ENCODE data around the gene IGF2.
A peak's percentile ranks its signal among the peaks of the same experiment; 100 is the strongest.

IGF2 gene

GRCh38 chr11:2142300-2142759, 3.1 kb upstream of the IGF2 start:
- Histone ChIP-seq H3K27ac (ENCODE audit: low read depth, low read length) (no peak overlapping the region), H3K27me3 (ENCODE audit: control insufficient read depth, insufficient read depth, low read length) (peaks cover 96% of the 10 kb centered on the region)

GRCh38 chr11:2140411-2141400, 1.5 kb upstream of the IGF2 start:
- peaks cover 17% of the 10 kb centered on the region for H3K4me1 ChIP-seq (ENCODE audit: control insufficient read depth, insufficient read depth, low read length)
- H3K9ac ChIP-seq (ENCODE audit: low read length): no peak overlapping the region
- H3K36me3 ChIP-seq (ENCODE audit: control insufficient read depth, insufficient read depth, low read length): no peaks in the 10 kb centered on the region
- no peaks in the 10 kb centered on the region for H3K9me3 ChIP-seq (ENCODE audit: control insufficient read depth, insufficient read depth, low read depth, low read length)
- no peak overlapping the region for H3K27ac ChIP-seq (ENCODE audit: low read depth, low read length)
- H3K27me3 ChIP-seq (ENCODE audit: control insufficient read depth, insufficient read depth, low read length): peaks cover 96% of the 10 kb centered on the region
- peak overlapping the region; percentile 44 for H3K4me3 ChIP-seq (ENCODE audit: low read depth, low read length)

More at GRCh38 chr11:2142300-2142759, 3.1 kb upstream of the IGF2 start:
- no peak overlapping the region for H3K4me3 ChIP-seq (ENCODE audit: low read depth, low read length)
- peaks cover 17% of the 10 kb centered on the region for H3K4me1 ChIP-seq (ENCODE audit: control insufficient read depth, insufficient read depth, low read length)
- no peaks in the 10 kb centered on the region for H3K36me3 ChIP-seq (ENCODE audit: control insufficient read depth, insufficient read depth, low read length)
- no peak overlapping the region for H3K9ac ChIP-seq (ENCODE audit: low read length)
- H3K9me3 ChIP-seq (ENCODE audit: control insufficient read depth, insufficient read depth, low read depth, low read length): no peaks in the 10 kb centered on the region

GRCh38 chr11:2139621-2140337, 590 bp upstream of the IGF2 start:
- Histone ChIP-seq H3K4me1 (ENCODE audit: control insufficient read depth, insufficient read depth, low read length) (peaks cover 17% of the 10 kb centered on the region), H3K36me3 (ENCODE audit: control insufficient read depth, insufficient read depth, low read length) (no peaks in the 10 kb centered on the region), H3K4me3 (ENCODE audit: low read depth, low read length) (peak overlapping the region; percentile 35), H3K9me3 (ENCODE audit: control insufficient read depth, insufficient read depth, low read depth, low read length) (no peaks in the 10 kb centered on the region), H3K9ac (ENCODE audit: low read length) (no peak overlapping the region), H3K27me3 (ENCODE audit: control insufficient read depth, insufficient read depth, low read length) (peaks cover 96% of the 10 kb centered on the region), H3K27ac (ENCODE audit: low read depth, low read length) (no peak overlapping the region)

- Histone ChIP-seq H3K36me3 (ENCODE audit: control insufficient read depth, insufficient read depth, low read length) (no peaks in the 10 kb centered on the region), H3K9me3 (ENCODE audit: control insufficient read depth, insufficient read depth, low read depth, low read length) (no peaks in the 10 kb centered on the region), H3K4me1 (ENCODE audit: control insufficient read depth, insufficient read depth, low read length) (peaks cover 17% of the 10 kb centered on the region), H3K27ac (ENCODE audit: low read depth, low read length) (no peak overlapping the region), H3K4me3 (ENCODE audit: low read depth, low read length) (peak overlapping the region; percentile 43), H3K27me3 (ENCODE audit: control insufficient read depth, insufficient read depth, low read length) (peaks cover 96% of the 10 kb centered on the region), H3K9ac (ENCODE audit: low read length) (no peak overlapping the region)
Observed at GRCh38 chr11:2138431-2139122, 612 bp downstream of the IGF2 start.

- Histone ChIP-seq H3K27me3 (ENCODE audit: control insufficient read depth, insufficient read depth, low read length) (peaks cover 96% of the 10 kb centered on the region), H3K4me3 (ENCODE audit: low read depth, low read length) (peak overlapping the region; percentile 61), H3K9ac (ENCODE audit: low read length) (no peak overlapping the region)
Observed at GRCh38 chr11:2138068-2138430, 1.1 kb downstream of the IGF2 start.

GRCh38 chr11:2137202-2138067, 1.8 kb downstream of the IGF2 start:
- Histone ChIP-seq H3K4me3 (ENCODE audit: low read depth, low read length) (peak overlapping the region; percentile 61), H3K9ac (ENCODE audit: low read length) (no peak overlapping the region), H3K27ac (ENCODE audit: low read depth, low read length) (no peak overlapping the region), H3K4me1 (ENCODE audit: control insufficient read depth, insufficient read depth, low read length) (peaks cover 20% of the 10 kb centered on the region), H3K27me3 (ENCODE audit: control insufficient read depth, insufficient read depth, low read length) (peaks cover 95% of the 10 kb centered on the region), H3K36me3 (ENCODE audit: control insufficient read depth, insufficient read depth, low read length) (no peaks in the 10 kb centered on the region), H3K9me3 (ENCODE audit: control insufficient read depth, insufficient read depth, low read depth, low read length) (no peaks in the 10 kb centered on the region)

More at GRCh38 chr11:2138068-2138430, 1.1 kb downstream of the IGF2 start:
- no peak overlapping the region for H3K27ac ChIP-seq (ENCODE audit: low read depth, low read length)
- no peaks in the 10 kb centered on the region for H3K36me3 ChIP-seq (ENCODE audit: control insufficient read depth, insufficient read depth, low read length)
- no peaks in the 10 kb centered on the region for H3K9me3 ChIP-seq (ENCODE audit: control insufficient read depth, insufficient read depth, low read depth, low read length)
- H3K4me1 ChIP-seq (ENCODE audit: control insufficient read depth, insufficient read depth, low read length): peaks cover 20% of the 10 kb centered on the region

- Histone ChIP-seq H3K9ac (ENCODE audit: low read length) (no peak overlapping the region), H3K9me3 (ENCODE audit: control insufficient read depth, insufficient read depth, low read depth, low read length) (no peaks in the 10 kb centered on the region), H3K27ac (ENCODE audit: low read depth, low read length) (no peak overlapping the region), H3K36me3 (ENCODE audit: control insufficient read depth, insufficient read depth, low read length) (no peaks in the 10 kb centered on the region), H3K4me3 (ENCODE audit: low read depth, low read length) (peak overlapping the region; percentile 61), H3K4me1 (ENCODE audit: control insufficient read depth, insufficient read depth, low read length) (peaks cover 20% of the 10 kb centered on the region), H3K27me3 (ENCODE audit: control insufficient read depth, insufficient read depth, low read length) (peaks cover 89% of the 10 kb centered on the region)
Observed at GRCh38 chr11:2136952-2137201, 2.3 kb downstream of the IGF2 start.

GRCh38 chr11:2136209-2136951, 2.8 kb downstream of the IGF2 start:
- Histone ChIP-seq H3K27ac (ENCODE audit: low read depth, low read length) (no peak overlapping the region), H3K9me3 (ENCODE audit: control insufficient read depth, insufficient read depth, low read depth, low read length) (no peaks in the 10 kb centered on the region), H3K4me1 (ENCODE audit: control insufficient read depth, insufficient read depth, low read length) (peaks cover 20% of the 10 kb centered on the region), H3K4me3 (ENCODE audit: low read depth, low read length) (peak overlapping the region; percentile 61), H3K9ac (ENCODE audit: low read length) (no peak overlapping the region), H3K36me3 (ENCODE audit: control insufficient read depth, insufficient read depth, low read length) (no peaks in the 10 kb centered on the region), H3K27me3 (ENCODE audit: control insufficient read depth, insufficient read depth, low read length) (peaks cover 84% of the 10 kb centered on the region)

- Histone ChIP-seq H3K4me1 (ENCODE audit: control insufficient read depth, insufficient read depth, low read length) (peaks cover 15% of the 10 kb centered on the region), H3K36me3 (ENCODE audit: control insufficient read depth, insufficient read depth, low read length) (no peaks in the 10 kb centered on the region), H3K9me3 (ENCODE audit: control insufficient read depth, insufficient read depth, low read depth, low read length) (no peaks in the 10 kb centered on the region), H3K27ac (ENCODE audit: low read depth, low read length) (no peak overlapping the region), H3K9ac (ENCODE audit: low read length) (no peak overlapping the region), H3K27me3 (ENCODE audit: control insufficient read depth, insufficient read depth, low read length) (peaks cover 78% of the 10 kb centered on the region), H3K4me3 (ENCODE audit: low read depth, low read length) (no peak overlapping the region)
Observed at GRCh38 chr11:2135648-2136201, 3.5 kb downstream of the IGF2 start.

All from HUES6 (cell line).